ENCODE data around the gene GRM7.

DNA sequence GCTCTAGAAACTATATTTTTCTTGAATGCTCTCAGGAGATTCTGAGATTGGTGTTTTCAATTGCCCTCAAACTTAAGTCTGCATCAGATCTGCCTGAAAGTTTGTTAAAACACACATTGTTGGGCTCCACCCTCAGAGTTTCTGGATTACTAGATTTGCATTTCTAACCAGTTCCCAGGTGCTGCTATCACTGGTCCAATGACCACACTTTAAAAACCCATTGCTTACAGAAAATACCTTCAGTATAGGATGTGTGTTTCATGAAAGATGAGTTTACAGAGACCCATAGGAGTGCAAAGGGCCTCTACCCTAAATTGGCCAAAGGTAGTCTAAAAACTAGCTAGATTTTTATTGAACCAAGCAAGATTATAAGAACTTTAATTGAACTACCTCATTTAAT lies 17.8 kb downstream of the GRM7 start:
- TF ChIP-seq GATA3 (IDR thresholded peaks at IDR 0.05; ENCODE audit: low read depth, low read length): no peak
- no peak for TF ChIP-seq GATA2 (IDR thresholded peaks at IDR 0.05; ENCODE audit: low read depth, low read length)

All from SH-SY5Y (cell line).